Neutrophil (primary cell): ENCODE data around the gene GPR153.

Source experiments
- H3K27ac ChIP-seq: fragments of 200-600 bp; sonication (generic); 2 replicates; pipeline ENCODE4 v1.5.1; 2016; ENCODE audit warnings: mild to moderate bottlenecking, moderate library complexity
- H3K27me3 ChIP-seq: fragments of 200-600 bp; sonication (generic); 2 replicates; pipeline ENCODE4 v1.6.0; 2016; ENCODE audit warnings: mild to moderate bottlenecking
- H3K36me3 ChIP-seq: fragments of 200-600 bp; sonication (generic); 2 replicates; pipeline ENCODE4 v1.5.1; 2017
- H3K4me1 ChIP-seq, 2 experiments: fragments of 200-600 bp in 1 of 2; sonication (generic) in 1 of 2; 1 replicate in 1 of 2; 2 replicates in 1 of 2; pipeline versions ENCODE4 v1.5.1 to v1.6.1; 2013 to 2016; ENCODE audit warnings: low read depth in 1 of 2, low read length in 1 of 2, mild to moderate bottlenecking in 1 of 2, moderate library complexity in 1 of 2; ENCODE audit not compliant: control insufficient read depth in 1 of 2, insufficient read depth in 1 of 2
- H3K4me3 ChIP-seq, 2 experiments: fragments of 200-600 bp in 1 of 2; sonication (generic) in 1 of 2; 1 replicate in 1 of 2; 2 replicates in 1 of 2; pipeline ENCODE4 v1.5.1; 2013 to 2016; ENCODE audit warnings: low read depth in 1 of 2, low read length in 1 of 2, mild to moderate bottlenecking in 1 of 2, moderate library complexity in 1 of 2
- H3K9me3 ChIP-seq: fragments of 200-600 bp; sonication (generic); 2 replicates; pipeline ENCODE4 v1.5.1; 2016
- CTCF ChIP-seq: fragments of 200-600 bp; sonication (generic); IDR thresholded peaks from 2 replicates; pipeline ENCODE4 v1.5.1; 2016; ENCODE audit warnings: antibody characterized with exemption

GPR153 gene

GRCh38 chr1:6254691-6255090 is 6.2 kb downstream of the GPR153 start:
- Histone ChIP-seq H3K36me3 (no peaks in the 10 kb centered on the region), H3K27me3 (peaks cover 75% of the 10 kb centered on the region), H3K27ac (no peak overlapping the region), H3K4me3 (no peak overlapping the region), H3K9me3 (no peaks in the 10 kb centered on the region), H3K4me1 (peaks cover 0 to under 1% of the 10 kb centered on the region in 2 experiments)
- TF ChIP-seq CTCF: no peak

- H3K4me1 ChIP-seq: no peaks in the 10 kb centered on the region
- H3K27ac ChIP-seq: no peak overlapping the region
- H3K4me3 ChIP-seq: no peak overlapping the region
- H3K36me3 ChIP-seq: no peaks in the 10 kb centered on the region
- no peak for TF ChIP-seq CTCF
- H3K9me3 ChIP-seq: no peaks in the 10 kb centered on the region
- H3K27me3 ChIP-seq: peaks cover 75% of the 10 kb centered on the region
Measured at GRCh38 chr1:6253380-6253779, 7.5 kb downstream of the GPR153 start.

GRCh38 chr1:6252374-6252710 is 8.6 kb downstream of the GPR153 start:
- peaks cover 75% of the 10 kb centered on the region for H3K27me3 ChIP-seq

GRCh38 chr1:6251681-6252373 is 9.1 kb downstream of the GPR153 start:
- Histone ChIP-seq H3K4me1 (no peaks in the 10 kb centered on the region), H3K4me3 (no peak overlapping the region), H3K27ac (no peak overlapping the region), H3K9me3 (no peaks in the 10 kb centered on the region), H3K36me3 (no peaks in the 10 kb centered on the region), H3K27me3 (peaks cover 75% of the 10 kb centered on the region)
- TF ChIP-seq CTCF: no peak

More at GRCh38 chr1:6252374-6252710, 8.6 kb downstream of the GPR153 start:
- Histone ChIP-seq H3K27ac (no peak overlapping the region), H3K4me1 (no peaks in the 10 kb centered on the region), H3K36me3 (no peaks in the 10 kb centered on the region), H3K4me3 (no peak overlapping the region), H3K9me3 (no peaks in the 10 kb centered on the region)
- no peak for TF ChIP-seq CTCF

GRCh38 chr1:6251233-6251632 is 9.7 kb downstream of the GPR153 start:
- Histone ChIP-seq H3K27ac (no peak overlapping the region), H3K36me3 (no peaks in the 10 kb centered on the region), H3K9me3 (no peaks in the 10 kb centered on the region), H3K4me1 (no peaks in the 10 kb centered on the region), H3K27me3 (peaks cover 76% of the 10 kb centered on the region), H3K4me3 (no peak overlapping the region)
- no peak for TF ChIP-seq CTCF
